PC-9 (cell line): ENCODE measurements around the gene CBY2. TPM values are rescaled to one million over a fixed set of nuclear protein-coding genes. Genes with fewer than 3 reads are reported as not detected.

ENCODE experiments used
- BruUV-seq: library from RNA; stranded (reverse); fragments of 400-500 nt; replicated peaks from 2 replicates; lab custom pipeline; 2021; lab: Mats Ljungman, UMichigan
- CTCF ChIA-PET: fragments of 300-600 bp; sonication (Branson Sonifier 250); formaldehyde crosslinking; loops from one replicate; lab custom pipeline; 2022; ENCODE audit warnings: antibody characterized with exemption; lab: Charles Lee
- POLR2A ChIA-PET: fragments of 300-600 bp; sonication (Branson Sonifier 250); formaldehyde crosslinking; loops from one replicate; lab custom pipeline; 2022; ENCODE audit warnings: antibody characterized with exemption; ENCODE audit not compliant: unreplicated experiment; lab: Charles Lee
- DNase-seq, 2 experiments: peaks; one replicate each; pipeline versions ENCODE4 v3.0.0 to v3.0.0-alpha.2; 2015 to 2022; ENCODE audit warnings: mixed read lengths in 1 of 2
- H2AFZ ChIP-seq: fragments of 200-600 bp; sonication (generic); 2 replicates; pipeline ENCODE4 v1.8.1; 2017; ENCODE audit warnings: antibody characterized with exemption
- H3F3A ChIP-seq: fragments of 200-600 bp; sonication (generic); 2 replicates; pipeline ENCODE4 v1.8.1; 2017; ENCODE audit warnings: antibody characterized with exemption, mild to moderate bottlenecking, low read depth; ENCODE audit not compliant: insufficient read depth
- H3K27ac ChIP-seq: fragments of 200-600 bp; sonication (generic); 2 replicates; pipeline ENCODE4 v1.6.1; 2016; ENCODE audit warnings: mixed run types
- H3K27me3 ChIP-seq: fragments of 200-600 bp; sonication (generic); 2 replicates; pipeline ENCODE4 v1.6.1; 2016; ENCODE audit warnings: low read depth, mixed run types; ENCODE audit not compliant: insufficient read depth
- H3K36me3 ChIP-seq: fragments of 200-600 bp; sonication (generic); 2 replicates; pipeline ENCODE4 v1.6.1; 2016; ENCODE audit warnings: low read depth, mixed run types
- H3K4me1 ChIP-seq: fragments of 200-600 bp; sonication (generic); replicated peaks from 2 replicates; pipeline ENCODE4 v1.6.1; 2016; ENCODE audit warnings: mixed run types; ENCODE audit not compliant: insufficient read depth
- H3K4me2 ChIP-seq: fragments of 200-600 bp; sonication (generic); 2 replicates; pipeline ENCODE4 v1.6.1; 2017; ENCODE audit warnings: mixed run types
- H3K4me3 ChIP-seq: fragments of 200-600 bp; sonication (generic); 2 replicates; pipeline ENCODE4 v1.6.1; 2016; ENCODE audit warnings: mixed run types
- H3K79me2 ChIP-seq: fragments of 200-600 bp; sonication (generic); 2 replicates; pipeline ENCODE4 v1.6.1; 2017; ENCODE audit warnings: low read depth, mixed run types
- H3K9me2 ChIP-seq: fragments of 200-600 bp; sonication (generic); 2 replicates; pipeline ENCODE4 v1.8.1; 2017; ENCODE audit warnings: mild to moderate bottlenecking; ENCODE audit not compliant: insufficient read depth
- H3K9me3 ChIP-seq: fragments of 200-600 bp; sonication (generic); 2 replicates; pipeline ENCODE4 v1.8.1; 2016; ENCODE audit warnings: low read depth; ENCODE audit not compliant: insufficient read depth
- H4K20me1 ChIP-seq: fragments of 200-600 bp; sonication (generic); 2 replicates; pipeline ENCODE4 v1.8.1; 2017; ENCODE audit not compliant: insufficient read depth
- CTCF ChIP-seq: fragments of 200-600 bp; sonication (generic); conservative IDR thresholded peaks from 2 replicates; pipeline ENCODE4 v1.6.1; 2017; ENCODE audit warnings: mixed run types, antibody characterized with exemption, mild to moderate bottlenecking, moderate library complexity
- EZH2 ChIP-seq: fragments of 200-600 bp; sonication (generic); IDR thresholded peaks from 2 replicates; pipeline ENCODE4 v1.8.0; 2017; ENCODE audit warnings: antibody characterized with exemption, low read depth
- intact Hi-C: fragments of 100-400 bp; cut with micrococcal nuclease; formaldehyde crosslinking; loops from one replicate; pipeline ENCODE4 v1.10.0; 2022; ENCODE audit not compliant: unreplicated experiment
- total RNA-seq: library from RNA; stranded (reverse); gene quantifications from 2 replicates; pipeline ENCODE4 v1.2.3, GENCODE V29; 2021

CBY2 gene
- total RNA-seq, 1 experiment from 2014 or later: not detected

GRCh38 chr13:45700971-45701900 lies 884 bp upstream of the CBY2 start:
- H3K9me3 ChIP-seq: no peaks in the 10 kb centered on the region

GRCh38 chr13:45702869-45703391 lies 810 bp downstream of the CBY2 start:
- H3K9me2 ChIP-seq: no peaks in the 10 kb centered on the region
- H4K20me1 ChIP-seq: no peaks in the 10 kb centered on the region
- CTCF ChIA-PET: no interaction called here
- H3K4me1 ChIP-seq: no peaks in the 10 kb centered on the region
- H3K79me2 ChIP-seq: no peaks in the 10 kb centered on the region
- BruUV-seq: no TSS peak
- no peak for TF ChIP-seq EZH2
- TF ChIP-seq CTCF: no peak
- H3K9me3 ChIP-seq: no peaks in the 10 kb centered on the region
- intact Hi-C loops: no loop called here
- no peak overlapping the region for H2AFZ ChIP-seq
- no peak for DNase-seq
- no peak overlapping the region for H3K4me3 ChIP-seq
- no peak overlapping the region for H3K4me2 ChIP-seq
- peaks cover 57% of the 10 kb centered on the region for H3K27me3 ChIP-seq
- no peaks in the 10 kb centered on the region for H3F3A ChIP-seq
- POLR2A ChIA-PET: no interaction called here
- H3K36me3 ChIP-seq: no peaks in the 10 kb centered on the region
- no peak overlapping the region for H3K27ac ChIP-seq

More at GRCh38 chr13:45700971-45701900, 884 bp upstream of the CBY2 start:
- Histone ChIP-seq H3F3A (no peaks in the 10 kb centered on the region), H3K36me3 (no peaks in the 10 kb centered on the region), H3K4me3 (no peak overlapping the region), H3K4me2 (no peak overlapping the region), H3K4me1 (no peaks in the 10 kb centered on the region), H2AFZ (no peak overlapping the region), H3K27me3 (peaks cover 64% of the 10 kb centered on the region), H3K79me2 (no peaks in the 10 kb centered on the region), H3K9me2 (no peaks in the 10 kb centered on the region), H4K20me1 (no peaks in the 10 kb centered on the region), H3K27ac (no peak overlapping the region)
- no TSS peak for BruUV-seq
- intact Hi-C loops: no loop called here
- no peak for DNase-seq
- TF ChIP-seq EZH2 (no peak), CTCF (no peak)
- CTCF ChIA-PET: no interaction called here
- POLR2A ChIA-PET: no interaction called here

DNA sequence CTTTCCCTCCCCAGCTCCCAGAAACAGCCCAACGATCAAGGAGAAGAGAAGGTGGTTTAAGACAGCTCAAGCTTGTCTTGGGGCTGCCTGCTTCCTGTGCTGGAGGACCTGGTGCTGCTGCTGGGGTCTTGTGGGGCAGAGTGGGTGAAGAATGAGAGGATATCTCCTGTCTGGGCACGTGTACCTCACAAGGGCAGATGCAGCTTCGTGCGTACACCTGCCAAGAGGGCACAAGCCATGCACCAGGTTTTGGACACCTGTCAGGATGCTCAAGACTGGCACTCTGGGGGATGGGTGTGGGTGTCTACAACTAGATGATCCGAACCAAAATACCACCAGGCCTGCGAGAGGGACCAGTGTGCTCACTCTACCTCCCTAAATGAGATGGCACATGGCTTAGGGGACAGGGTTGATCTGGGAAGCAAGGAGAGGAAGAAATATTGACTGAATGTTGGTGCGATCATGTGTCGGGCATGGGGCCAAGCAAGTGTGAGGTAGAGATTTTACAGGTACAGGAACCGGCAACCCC lies 2.2 kb downstream of the CBY2 start:
- Histone ChIP-seq H3K9me2 (no peaks in the 10 kb centered on the region), H4K20me1 (no peaks in the 10 kb centered on the region), H3K4me2 (no peak overlapping the region), H3K27me3 (peaks cover 63% of the 10 kb centered on the region), H3K27ac (no peak overlapping the region), H3K9me3 (no peaks in the 10 kb centered on the region), H3K36me3 (no peaks in the 10 kb centered on the region), H3K4me1 (no peaks in the 10 kb centered on the region), H3K4me3 (no peak overlapping the region), H3K79me2 (no peaks in the 10 kb centered on the region), H3F3A (no peaks in the 10 kb centered on the region), H2AFZ (no peak overlapping the region)
- POLR2A ChIA-PET: no interaction called here
- no peak for DNase-seq
- BruUV-seq: no TSS peak
- intact Hi-C loops: no loop called here
- TF ChIP-seq EZH2 (no peak), CTCF (no peak)
- CTCF ChIA-PET: no interaction called here
